Panc1 (cell line): Measurements from ENCODE around the gene KDM1A. TPM values are rescaled to one million over a fixed set of nuclear protein-coding genes. Genes with fewer than 3 reads are reported as not detected.

Experiments
- ATAC-seq: fragments of 200-7000 bp; cut with Tn5 transposase; 2 replicates; pipeline ENCODE4 v1.9.1; 2020; ENCODE audit warnings: mild to moderate bottlenecking, moderate library complexity
- BruUV-seq: library from RNA; stranded (reverse); fragments of 400-500 nt; replicated peaks from 2 replicates; lab custom pipeline; 2021; lab: Mats Ljungman, UMichigan
- CTCF ChIA-PET: fragments of 300-600 bp; sonication (Branson Sonifier 250); formaldehyde crosslinking; loops from one replicate; lab custom pipeline; 2022; ENCODE audit warnings: antibody characterized with exemption; lab: Charles Lee
- POLR2A ChIA-PET: fragments of 300-600 bp; sonication (Branson Sonifier 250); formaldehyde crosslinking; loops from one replicate; lab custom pipeline; 2022; ENCODE audit warnings: antibody characterized with exemption; lab: Charles Lee
- DNase-seq: peaks from one replicate; pipeline ENCODE4 v3.0.0-alpha.2; 2010; ENCODE audit warnings: low read depth, low spot score
- H3K27ac ChIP-seq: 2 replicates; pipeline ENCODE4 v1.5.1; 2011; ENCODE audit warnings: mild to moderate bottlenecking, low read length, inconsistent platforms
- H3K27me3 ChIP-seq: fragments of 200-500 bp; sonication (Bioruptor generic); 2 replicates; pipeline ENCODE4 v1.6.0; 2014; ENCODE audit warnings: low read length, inconsistent platforms; ENCODE audit not compliant: control insufficient read depth, insufficient read depth
- H3K36me3 ChIP-seq: fragments of 200-500 bp; sonication (Bioruptor generic); 2 replicates; pipeline ENCODE4 v1.5.1; 2014; ENCODE audit warnings: inconsistent platforms, mild to moderate bottlenecking, low read length, moderate library complexity; ENCODE audit not compliant: control insufficient read depth, insufficient read depth
- H3K4me1 ChIP-seq: 2 replicates; pipeline ENCODE4 v1.5.1; 2011; ENCODE audit warnings: inconsistent platforms, mild to moderate bottlenecking, low read length, moderate library complexity; ENCODE audit not compliant: control insufficient read depth, insufficient read depth
- H3K4me3 ChIP-seq, 2 experiments: 2 replicates each; pipeline ENCODE4 v1.5.1; 2011 to 2012; ENCODE audit warnings: low read depth in 2 of 2, low read length in 2 of 2, mild to moderate bottlenecking in 2 of 2, inconsistent platforms in 1 of 2, moderate library complexity in 1 of 2
- H3K9me3 ChIP-seq: fragments of 200-500 bp; sonication (Bioruptor generic); 2 replicates; pipeline ENCODE4 v1.5.1; 2014; ENCODE audit warnings: low read depth, mild to moderate bottlenecking, inconsistent platforms, low read length, moderate library complexity; ENCODE audit not compliant: control insufficient read depth, insufficient read depth
- POLR2AphosphoS5 ChIP-seq: IDR thresholded peaks from 2 replicates; pipeline ENCODE4 v1.6.1; 2012; ENCODE audit warnings: mild to moderate bottlenecking, low read depth, low read length, moderate library complexity
- REST ChIP-seq, 2 experiments: IDR thresholded peaks; 2 replicates each; pipeline ENCODE4 v1.6.1; 2011 to 2012; ENCODE audit warnings: low read depth in 2 of 2, control low read depth in 1 of 2, low read length in 1 of 2, mild to moderate bottlenecking in 1 of 2, moderate library complexity in 1 of 2; ENCODE audit not compliant: insufficient read depth in 1 of 2
- SIN3A ChIP-seq: IDR thresholded peaks from 2 replicates; pipeline ENCODE4 v1.6.1; 2012; ENCODE audit warnings: low read depth, mild to moderate bottlenecking, low read length, moderate library complexity, borderline replicate concordance; ENCODE audit not compliant: insufficient read depth
- TCF7L2 ChIP-seq: IDR thresholded peaks from 2 replicates; pipeline ENCODE4 v1.6.1; 2011; ENCODE audit warnings: mild to moderate bottlenecking, low read depth, low read length, inconsistent platforms
- in situ Hi-C: cut with HindIII; loops from 2 replicates; pipeline ENCODE4 v1.10.0; 2016; ENCODE audit warnings: low sequenced_read_pairs, low pct_unique_long_range_greater_than_20kb
- intact Hi-C: fragments of 100-400 bp; cut with micrococcal nuclease; formaldehyde crosslinking; loops from one replicate; pipeline ENCODE4 v1.10.0; 2022; ENCODE audit not compliant: unreplicated experiment
- total RNA-seq: library from RNA; stranded (reverse); gene quantifications from one replicate; pipeline ENCODE4 v1.2.1, GENCODE V29; 2021; ENCODE audit not compliant: unreplicated experiment
- TF ChIP-seq, protein P1 (sequence below): fragments of 450-650 bp; IDR thresholded peaks from 2 replicates; pipeline ENCODE4 v1.5.1; 2017; ENCODE audit warnings: mild to moderate bottlenecking

Gene KDM1A
- total RNA-seq, 1 experiment from 2014 or later, result 120 TPM

DNA sequence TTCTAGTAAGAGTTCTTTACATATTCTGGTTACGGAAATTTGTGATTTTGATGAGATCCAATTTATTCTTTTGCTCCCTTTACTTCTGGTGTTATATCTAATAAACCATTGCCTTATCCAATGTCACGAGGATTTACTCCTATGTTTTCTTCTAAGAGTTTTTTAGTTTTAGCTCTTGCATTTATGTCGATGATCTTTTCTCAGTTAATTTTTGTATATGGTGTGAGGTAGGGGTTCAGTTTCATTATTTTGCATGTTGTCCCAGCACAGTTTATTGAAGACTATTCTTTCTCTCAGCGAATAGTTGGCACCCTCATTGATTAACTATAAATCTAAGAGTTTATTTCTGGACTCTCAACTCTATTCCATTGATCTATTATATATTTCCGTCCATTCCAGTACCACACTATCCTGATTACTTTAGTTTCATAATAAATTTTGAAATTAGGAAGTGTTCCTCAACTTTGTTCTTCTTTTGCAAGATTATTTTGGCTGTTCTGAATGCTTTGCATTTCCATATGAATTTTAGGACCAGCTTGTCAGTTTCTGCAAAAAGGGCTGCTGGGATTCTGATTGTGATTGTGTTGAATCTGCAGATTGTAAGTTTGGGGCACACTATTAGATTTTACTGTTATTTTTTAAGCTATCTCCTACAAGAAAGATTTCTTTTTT, 4.0 kb downstream of the KDM1A start:
- no peaks in the 10 kb centered on the region for H3K27me3 ChIP-seq
- TF ChIP-seq POLR2AphosphoS5, result no peak
- TF ChIP-seq SIN3A, result no peak
- no peak for TF ChIP-seq REST (IDR thresholded peaks at IDR 0.05; ENCODE audit: insufficient read depth in 1 of 2, low read depth in 2 of 2, low read length in 1 of 2)
- TF ChIP-seq, protein P1, sequence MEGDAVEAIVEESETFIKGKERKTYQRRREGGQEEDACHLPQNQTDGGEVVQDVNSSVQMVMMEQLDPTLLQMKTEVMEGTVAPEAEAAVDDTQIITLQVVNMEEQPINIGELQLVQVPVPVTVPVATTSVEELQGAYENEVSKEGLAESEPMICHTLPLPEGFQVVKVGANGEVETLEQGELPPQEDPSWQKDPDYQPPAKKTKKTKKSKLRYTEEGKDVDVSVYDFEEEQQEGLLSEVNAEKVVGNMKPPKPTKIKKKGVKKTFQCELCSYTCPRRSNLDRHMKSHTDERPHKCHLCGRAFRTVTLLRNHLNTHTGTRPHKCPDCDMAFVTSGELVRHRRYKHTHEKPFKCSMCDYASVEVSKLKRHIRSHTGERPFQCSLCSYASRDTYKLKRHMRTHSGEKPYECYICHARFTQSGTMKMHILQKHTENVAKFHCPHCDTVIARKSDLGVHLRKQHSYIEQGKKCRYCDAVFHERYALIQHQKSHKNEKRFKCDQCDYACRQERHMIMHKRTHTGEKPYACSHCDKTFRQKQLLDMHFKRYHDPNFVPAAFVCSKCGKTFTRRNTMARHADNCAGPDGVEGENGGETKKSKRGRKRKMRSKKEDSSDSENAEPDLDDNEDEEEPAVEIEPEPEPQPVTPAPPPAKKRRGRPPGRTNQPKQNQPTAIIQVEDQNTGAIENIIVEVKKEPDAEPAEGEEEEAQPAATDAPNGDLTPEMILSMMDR, result no peak
- TF ChIP-seq TCF7L2, result no peak
- DNase-seq, result no peak
- no peak overlapping the region for H3K4me3 ChIP-seq
- ChIA-PET CTCF (no interaction called here), POLR2A (no interaction called here)
- H3K4me1 ChIP-seq, result peaks cover 5% of the 10 kb centered on the region; the same call in 1 of the 2 replicates
- no peak overlapping the region for H3K27ac ChIP-seq
- H3K9me3 ChIP-seq, result no peaks in the 10 kb centered on the region
- intact Hi-C loops, result no loop called here
- in situ Hi-C loops, result no loop called here
- BruUV-seq, result no TSS peak
- no peak for ATAC-seq
- H3K36me3 ChIP-seq, result no peaks in the 10 kb centered on the region; the same call in 1 of the 2 replicates

DNA sequence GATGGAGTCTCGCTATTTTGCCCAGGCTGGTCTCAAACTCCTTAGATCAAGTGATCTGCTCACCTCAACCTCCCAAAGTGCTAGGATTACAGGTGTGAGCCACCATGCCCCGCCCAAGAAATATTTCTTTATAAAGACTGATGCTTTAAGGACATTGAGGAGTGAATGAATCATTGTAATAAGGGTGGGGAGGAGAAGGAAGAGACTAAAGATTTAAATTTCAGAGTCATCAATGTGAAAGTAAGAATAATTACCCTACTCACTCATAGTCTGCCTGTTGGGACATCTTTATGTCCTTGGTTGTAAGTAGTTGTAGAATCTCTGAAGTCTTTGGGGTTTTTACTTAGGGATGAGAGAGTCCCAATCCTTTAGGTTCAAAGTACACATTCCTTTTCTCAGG, 7.3 kb downstream of the KDM1A start:
- no peak for ATAC-seq
- H3K36me3 ChIP-seq, result no peaks in the 10 kb centered on the region
- DNase-seq, result no peak
- no peak overlapping the region for H3K27ac ChIP-seq
- TF ChIP-seq, protein P1, result no peak
- TF ChIP-seq REST (IDR thresholded peaks at IDR 0.05; ENCODE audit: insufficient read depth in 1 of 2, low read depth in 2 of 2, low read length in 1 of 2) (no peak), SIN3A (no peak), POLR2AphosphoS5 (no peak)
- in situ Hi-C loops (no loop called here), intact Hi-C loops (no loop called here)
- H3K9me3 ChIP-seq, result no peaks in the 10 kb centered on the region
- no peak overlapping the region for H3K4me3 ChIP-seq
- no peaks in the 10 kb centered on the region for H3K27me3 ChIP-seq
- no TSS peak for BruUV-seq
- peaks cover 5% of the 10 kb centered on the region; the same call in 1 of the 2 replicates for H3K4me1 ChIP-seq
- ChIA-PET CTCF (interaction anchor here (0.5 kb wide), 1 partner anchor 318 kb away, joined by 3 read pairs; the partner anchor contains the start of gene HNRNPR), POLR2A (interaction anchor here (0.6 kb wide), 1 partner anchor 14 kb away, joined by 4 read pairs; no protein-coding TSS in a partner anchor)
